ENCODE data around the gene DNAJC4.

Gene DNAJC4

GRCh38 chr11:64208796-64209562 is 21.4 kb upstream of the DNAJC4 start:
- no peak for DNase-seq

GRCh38 chr11:64209563-64209843 is 20.8 kb upstream of the DNAJC4 start:
- no peak for DNase-seq

- no peak for DNase-seq
Observed at GRCh38 chr11:64210301-64211020, 19.9 kb upstream of the DNAJC4 start.

GRCh38 chr11:64211181-64211872 is 19.0 kb upstream of the DNAJC4 start:
- no peak for DNase-seq

- DNase-seq = no peak
Observed at GRCh38 chr11:64216879-64217278, 13.5 kb upstream of the DNAJC4 start.

- DNase-seq = no peak
Observed at GRCh38 chr11:64218628-64219353, 11.6 kb upstream of the DNAJC4 start.

GRCh38 chr11:64219354-64219684 is 11.0 kb upstream of the DNAJC4 start:
- DNase-seq = no peak

GRCh38 chr11:64219755-64220154 is 10.6 kb upstream of the DNAJC4 start:
- DNase-seq = no peak

GRCh38 chr11:64220271-64220670 is 10.1 kb upstream of the DNAJC4 start:
- no peak for DNase-seq

GRCh38 chr11:64220798-64221197 is 9.6 kb upstream of the DNAJC4 start:
- no peak for DNase-seq

- DNase-seq = no peak
Observed at GRCh38 chr11:64222651-64223000, 7.7 kb upstream of the DNAJC4 start.

- DNase-seq = no peak
Observed at GRCh38 chr11:64223001-64223651, 7.2 kb upstream of the DNAJC4 start.

- DNase-seq = no peak
Observed at GRCh38 chr11:64224151-64224890, 6.0 kb upstream of the DNAJC4 start.

GRCh38 chr11:64224891-64225607 is 5.3 kb upstream of the DNAJC4 start:
- DNase-seq = no peak

GRCh38 chr11:64225608-64226506 is 4.5 kb upstream of the DNAJC4 start, which contains the start of the genes NUDT22 and TRPT1:
Gene NUDT22 (plus strand): TSS chr11:64226274. CDS start chr11:64226653, 379 bp downstream.
Gene TRPT1 (minus strand): TSS chr11:64226186. CDS start chr11:64225860, 326 bp downstream.
- DNase-seq = peak; percentile 67

GRCh38 chr11:64226507-64227051 is 3.8 kb upstream of the DNAJC4 start:
- DNase-seq = no peak

GRCh38 chr11:64227405-64227956 is 2.9 kb upstream of the DNAJC4 start:
- no peak for DNase-seq

- DNase-seq = no peak
Observed at GRCh38 chr11:64229090-64229743, 1.1 kb upstream of the DNAJC4 start.

- no peak for DNase-seq
Observed at GRCh38 chr11:64229744-64230170, 591 bp upstream of the DNAJC4 start.

Data from NCI-H2107 (cell line).